H9 (cell line): ENCODE measurements around the gene FOS. TPM values are rescaled to one million over a fixed set of nuclear protein-coding genes. Genes with fewer than 3 reads are reported as not detected.

Source experiments
- DNase-seq: peaks from one replicate; pipeline ENCODE4 v3.0.0-alpha.2; 2017
- H2AFZ ChIP-seq: one replicate; pipeline ENCODE4 v1.6.1; 2013; ENCODE audit warnings: mild to moderate bottlenecking, low read length, control low read depth, moderate library complexity
- H2AK5ac ChIP-seq: 2 replicates; pipeline ENCODE4 v1.6.1; 2013; ENCODE audit warnings: low read length, control low read depth, mixed read lengths; ENCODE audit not compliant: insufficient read length
- H2BK120ac ChIP-seq: one replicate; pipeline ENCODE4 v1.6.1; 2013; ENCODE audit warnings: low read depth, mild to moderate bottlenecking, low read length, control low read depth, inconsistent platforms; ENCODE audit not compliant: poor library complexity, severe bottlenecking
- H2BK12ac ChIP-seq: 2 replicates; pipeline ENCODE4 v1.6.1; 2013; ENCODE audit warnings: low read length, control low read depth, mixed read lengths, low read depth; ENCODE audit not compliant: insufficient read length
- H2BK15ac ChIP-seq: 2 replicates; pipeline ENCODE4 v1.6.1; 2013; ENCODE audit warnings: low read depth, low read length, control low read depth
- H2BK20ac ChIP-seq: one replicate; pipeline ENCODE4 v1.6.1; 2013; ENCODE audit warnings: low read depth, mild to moderate bottlenecking, low read length, control low read depth, inconsistent platforms; ENCODE audit not compliant: poor library complexity, severe bottlenecking
- H2BK5ac ChIP-seq: 2 replicates; pipeline ENCODE4 v1.6.1; 2013; ENCODE audit warnings: low read length, control low read depth, mixed read lengths; ENCODE audit not compliant: insufficient read length
- H3K14ac ChIP-seq: 2 replicates; pipeline ENCODE4 v1.6.1; 2013; ENCODE audit warnings: low read length, control low read depth; ENCODE audit not compliant: insufficient read depth
- H3K18ac ChIP-seq: 2 replicates; pipeline ENCODE4 v1.6.1; 2013; ENCODE audit warnings: low read depth, mild to moderate bottlenecking, mixed read lengths, low read length, control low read depth; ENCODE audit not compliant: insufficient read length
- H3K23ac ChIP-seq: 2 replicates; pipeline ENCODE4 v1.6.1; 2013; ENCODE audit warnings: low read length, control low read depth, mixed read lengths, low read depth; ENCODE audit not compliant: insufficient read length
- H3K23me2 ChIP-seq: 2 replicates; pipeline ENCODE4 v1.6.1; 2013; ENCODE audit warnings: low read depth, mild to moderate bottlenecking, mixed read lengths, low read length, control low read depth; ENCODE audit not compliant: insufficient read length, poor library complexity, severe bottlenecking
- H3K27ac ChIP-seq: 2 replicates; pipeline ENCODE4 v1.5.1; 2013; ENCODE audit warnings: low read length, control low read depth, mixed read lengths, low read depth; ENCODE audit not compliant: insufficient read length
- H3K27me3 ChIP-seq: 2 replicates; pipeline ENCODE4 v1.6.1; 2013; ENCODE audit warnings: low read length, control low read depth, inconsistent platforms; ENCODE audit not compliant: insufficient read depth
- H3K4ac ChIP-seq: 2 replicates; pipeline ENCODE4 v1.6.1; 2013; ENCODE audit warnings: low read depth, mild to moderate bottlenecking, control low read depth, inconsistent platforms, low read length, moderate library complexity
- H3K4me1 ChIP-seq: 2 replicates; pipeline ENCODE4 v1.6.1; 2013; ENCODE audit warnings: low read length, control low read depth, inconsistent platforms; ENCODE audit not compliant: insufficient read depth
- H3K4me2 ChIP-seq: 2 replicates; pipeline ENCODE4 v1.6.1; 2013; ENCODE audit warnings: low read length, control low read depth, mixed read lengths; ENCODE audit not compliant: insufficient read length, insufficient read depth
- H3K56ac ChIP-seq: 2 replicates; pipeline ENCODE4 v1.6.1; 2013; ENCODE audit warnings: low read depth, mild to moderate bottlenecking, mixed read lengths, low read length, control low read depth; ENCODE audit not compliant: insufficient read length
- H3K79me1 ChIP-seq: 2 replicates; pipeline ENCODE4 v1.6.1; 2013; ENCODE audit warnings: low read depth, mild to moderate bottlenecking, moderate library complexity, low read length, control low read depth, inconsistent platforms; ENCODE audit not compliant: insufficient read depth, poor library complexity, severe bottlenecking
- H3K79me2 ChIP-seq: 2 replicates; pipeline ENCODE4 v1.6.1; 2013; ENCODE audit warnings: low read length, control low read depth, inconsistent platforms; ENCODE audit not compliant: insufficient read depth
- H3K9ac ChIP-seq: 2 replicates; pipeline ENCODE4 v1.6.1; 2013; ENCODE audit warnings: low read length, control low read depth, mixed read lengths; ENCODE audit not compliant: insufficient read length; ENCODE audit errors: extremely low read depth
- H3K9me3 ChIP-seq: one replicate; pipeline ENCODE4 v1.6.1; 2013; ENCODE audit warnings: low read depth, low read length, inconsistent platforms; ENCODE audit not compliant: control insufficient read depth
- H3T11ph ChIP-seq: one replicate; pipeline ENCODE4 v1.6.1; 2013; ENCODE audit warnings: mild to moderate bottlenecking, low read length, control low read depth, inconsistent platforms
- H4K20me1 ChIP-seq: one replicate; pipeline ENCODE4 v1.6.1; 2013; ENCODE audit not compliant: control insufficient read depth, insufficient read length, insufficient read depth
- H4K5ac ChIP-seq: 2 replicates; pipeline ENCODE4 v1.6.1; 2013; ENCODE audit warnings: low read depth, mild to moderate bottlenecking, mixed read lengths, low read length, control low read depth; ENCODE audit not compliant: insufficient read length
- H4K8ac ChIP-seq: replicated peaks from 2 replicates; pipeline ENCODE4 v1.6.1; 2013; ENCODE audit warnings: low read length, control low read depth, mixed read lengths, low read depth; ENCODE audit not compliant: insufficient read length
- H4K91ac ChIP-seq: 2 replicates; pipeline ENCODE4 v1.6.1; 2013; ENCODE audit warnings: low read depth, mild to moderate bottlenecking, moderate library complexity, mixed read lengths, low read length, control low read depth; ENCODE audit not compliant: insufficient read length
- H3K27ac Mint-ChIP-seq, 3 experiments: 2 replicates in 2 of 3; 3 replicates in 1 of 3; pipeline ENCODE4 v1.8.0; 2020 to 2021; ENCODE audit warnings: mixed read lengths in 3 of 3, mild to moderate bottlenecking in 1 of 3, moderate library complexity in 1 of 3
- H3K27me3 Mint-ChIP-seq: 2 replicates; pipeline ENCODE4 v1.8.0; 2021; ENCODE audit warnings: low read depth, mild to moderate bottlenecking, moderate library complexity, mixed read lengths
- H3K36me3 Mint-ChIP-seq, 3 experiments: 2 replicates in 2 of 3; 3 replicates in 1 of 3; pipeline ENCODE4 v1.8.0; 2020 to 2021; ENCODE audit warnings: low read depth in 3 of 3, mixed read lengths in 3 of 3; ENCODE audit not compliant: insufficient read depth in 1 of 3
- H3K4me1 Mint-ChIP-seq, 2 experiments: 2 replicates each; pipeline ENCODE4 v1.8.0; 2020; ENCODE audit warnings: mixed read lengths in 2 of 2
- H3K4me3 Mint-ChIP-seq, 2 experiments: 2 replicates in 1 of 2; 3 replicates in 1 of 2; pipeline ENCODE4 v1.8.0; 2020 to 2021; ENCODE audit warnings: mild to moderate bottlenecking in 2 of 2, mixed read lengths in 2 of 2, moderate library complexity in 1 of 2
- H3K9me3 Mint-ChIP-seq, 2 experiments: 2 replicates in 1 of 2; 3 replicates in 1 of 2; pipeline ENCODE4 v1.8.0; 2020; ENCODE audit warnings: mild to moderate bottlenecking in 2 of 2, mixed read lengths in 2 of 2, moderate library complexity in 1 of 2
- WGBS: extraction: QIAGEN DNeasy Blood & Tissue Kit; methylation state at CpG from one replicate; pipeline ENCODE4 v1.1.7; 2013; ENCODE audit warnings: missing lambda C conversion rate, low lambda C conversion rate, mixed read lengths; ENCODE audit not compliant: insufficient read length; ENCODE audit errors: extremely low coverage; 5-methylcytosine and 5-hydroxymethylcytosine counted together
- total RNA-seq: library from RNA; stranded (reverse); gene quantifications from 2 replicates; pipeline ENCODE4 v1.2.1, GENCODE V29; 2021
- TF ChIP-seq, protein P1 (sequence below): fragments of 200-600 bp; sonication (generic); conservative IDR thresholded peaks from 3 replicates; pipeline ENCODE4 v1.8.0; 2021; ENCODE audit warnings: antibody characterized with exemption, mild to moderate bottlenecking

Gene FOS
- total RNA-seq, 1 experiment from 2014 or later: 33.9 TPM

DNA sequence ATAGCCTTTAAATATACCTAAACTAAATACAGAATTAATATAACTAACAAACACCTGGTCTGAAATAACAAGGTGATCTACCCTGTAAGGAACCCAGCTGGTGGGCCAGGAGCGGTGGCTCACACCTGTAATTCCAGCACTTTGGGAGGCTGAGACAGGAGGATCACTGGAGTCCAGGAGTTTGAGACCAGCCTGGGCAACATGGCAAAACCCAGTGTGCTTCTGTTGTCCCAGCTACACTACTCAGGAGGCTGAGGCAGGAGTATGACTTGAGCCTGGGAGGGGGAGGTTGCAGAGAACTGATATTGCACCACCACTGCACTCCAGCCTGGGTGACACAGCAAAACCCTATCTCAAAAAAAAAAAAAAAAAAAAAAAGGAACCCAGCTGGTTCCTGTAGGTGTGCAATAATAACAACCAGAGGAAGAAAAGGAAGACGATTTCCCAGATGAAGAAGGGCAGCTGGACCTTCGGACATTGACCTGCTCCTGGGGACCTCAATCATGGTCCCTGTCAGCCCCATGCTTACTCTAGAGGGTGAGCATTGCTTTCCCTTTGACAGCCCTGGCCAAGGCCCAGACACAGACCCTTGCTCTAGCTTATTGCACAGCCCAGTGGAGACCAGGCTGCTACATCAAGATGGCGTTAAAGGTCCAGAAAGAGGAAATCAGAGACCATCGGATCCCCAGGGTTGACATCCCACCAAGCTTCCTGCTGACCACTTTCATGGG, 5.4 kb downstream of the FOS start:
- H3K4me2 ChIP-seq: no peak overlapping the region
- no peak overlapping the region for H4K8ac ChIP-seq
- no peak overlapping the region for H3K9ac ChIP-seq
- H3K79me1 ChIP-seq: no peaks in the 10 kb centered on the region
- DNase-seq: no peak
- no peak overlapping the region for H3K14ac ChIP-seq
- H3K23me2 ChIP-seq: peaks cover 11% of the 10 kb centered on the region
- no peak overlapping the region for H2BK15ac ChIP-seq
- peak overlapping the region in 1 of 3 experiments; percentile 23; a peak in 1 of 7 replicates for H3K27ac Mint-ChIP-seq
- H3K27me3 Mint-ChIP-seq: peaks cover 18% of the 10 kb centered on the region
- peaks cover 3% of the 10 kb centered on the region; the same call in 1 of the 2 replicates for H3K4me1 ChIP-seq
- TF ChIP-seq, protein P1, sequence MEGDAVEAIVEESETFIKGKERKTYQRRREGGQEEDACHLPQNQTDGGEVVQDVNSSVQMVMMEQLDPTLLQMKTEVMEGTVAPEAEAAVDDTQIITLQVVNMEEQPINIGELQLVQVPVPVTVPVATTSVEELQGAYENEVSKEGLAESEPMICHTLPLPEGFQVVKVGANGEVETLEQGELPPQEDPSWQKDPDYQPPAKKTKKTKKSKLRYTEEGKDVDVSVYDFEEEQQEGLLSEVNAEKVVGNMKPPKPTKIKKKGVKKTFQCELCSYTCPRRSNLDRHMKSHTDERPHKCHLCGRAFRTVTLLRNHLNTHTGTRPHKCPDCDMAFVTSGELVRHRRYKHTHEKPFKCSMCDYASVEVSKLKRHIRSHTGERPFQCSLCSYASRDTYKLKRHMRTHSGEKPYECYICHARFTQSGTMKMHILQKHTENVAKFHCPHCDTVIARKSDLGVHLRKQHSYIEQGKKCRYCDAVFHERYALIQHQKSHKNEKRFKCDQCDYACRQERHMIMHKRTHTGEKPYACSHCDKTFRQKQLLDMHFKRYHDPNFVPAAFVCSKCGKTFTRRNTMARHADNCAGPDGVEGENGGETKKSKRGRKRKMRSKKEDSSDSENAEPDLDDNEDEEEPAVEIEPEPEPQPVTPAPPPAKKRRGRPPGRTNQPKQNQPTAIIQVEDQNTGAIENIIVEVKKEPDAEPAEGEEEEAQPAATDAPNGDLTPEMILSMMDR: no peak
- peak overlapping the region in 1 of 2 experiments; percentile 20; a peak in 1 of 5 replicates for H3K4me3 Mint-ChIP-seq
- H2BK20ac ChIP-seq: no peak overlapping the region
- no peak overlapping the region for H4K91ac ChIP-seq
- H3K4me1 Mint-ChIP-seq: peaks cover 36 to 43% of the 10 kb centered on the region in 2 experiments
- no peak overlapping the region for H4K5ac ChIP-seq
- no peaks in the 10 kb centered on the region for H3K79me2 ChIP-seq
- H3K18ac ChIP-seq: no peak overlapping the region
- H3K56ac ChIP-seq: no peak overlapping the region
- peaks cover 0 to 3% of the 10 kb centered on the region in 2 experiments; a peak in 2 of 5 replicates for H3K9me3 Mint-ChIP-seq
- peaks cover 17 to 30% (median 28%) of the 10 kb centered on the region in 3 experiments for H3K36me3 Mint-ChIP-seq
- no peak overlapping the region for H2BK12ac ChIP-seq
- no peaks in the 10 kb centered on the region for H4K20me1 ChIP-seq
- H2AFZ ChIP-seq: no peak overlapping the region
- H2BK5ac ChIP-seq: no peak overlapping the region
- H3K27ac ChIP-seq: no peak overlapping the region
- no peak overlapping the region for H3K4ac ChIP-seq
- no CpG with 5 or more reads among the region's 5 CpGs for WGBS
- no peaks in the 10 kb centered on the region; the same call in 1 of the 2 replicates for H3K27me3 ChIP-seq
- no peak overlapping the region for H2BK120ac ChIP-seq
- no peak overlapping the region for H2AK5ac ChIP-seq
- no peaks in the 10 kb centered on the region for H3K9me3 ChIP-seq
- no peak overlapping the region for H3K23ac ChIP-seq
- no peak overlapping the region for H3T11ph ChIP-seq
